GM12865 (cell line): ENCODE results near the gene TMPRSS12.
"Not testable (repeated sequence)": the region's sequence is repeated elsewhere in the genome, so short reads cannot be mapped to it uniquely, and the experiment has no call there.

Experiments used
- DNase-seq: peaks from one replicate; pipeline ENCODE4 v3.0.0; 2010; ENCODE audit warnings: low read depth
- H3K4me3 ChIP-seq: 2 replicates; pipeline ENCODE4 v1.5.1; 2011; ENCODE audit warnings: mild to moderate bottlenecking, low read depth, low read length, control low read depth
- TF ChIP-seq, protein P1 (sequence below): IDR thresholded peaks from 2 replicates; pipeline ENCODE4 v1.5.1; 2011; ENCODE audit warnings: low read length, control low read depth, low read depth, inconsistent platforms; ENCODE audit not compliant: insufficient read depth; ENCODE audit errors: missing control alignments

Gene TMPRSS12

DNA sequence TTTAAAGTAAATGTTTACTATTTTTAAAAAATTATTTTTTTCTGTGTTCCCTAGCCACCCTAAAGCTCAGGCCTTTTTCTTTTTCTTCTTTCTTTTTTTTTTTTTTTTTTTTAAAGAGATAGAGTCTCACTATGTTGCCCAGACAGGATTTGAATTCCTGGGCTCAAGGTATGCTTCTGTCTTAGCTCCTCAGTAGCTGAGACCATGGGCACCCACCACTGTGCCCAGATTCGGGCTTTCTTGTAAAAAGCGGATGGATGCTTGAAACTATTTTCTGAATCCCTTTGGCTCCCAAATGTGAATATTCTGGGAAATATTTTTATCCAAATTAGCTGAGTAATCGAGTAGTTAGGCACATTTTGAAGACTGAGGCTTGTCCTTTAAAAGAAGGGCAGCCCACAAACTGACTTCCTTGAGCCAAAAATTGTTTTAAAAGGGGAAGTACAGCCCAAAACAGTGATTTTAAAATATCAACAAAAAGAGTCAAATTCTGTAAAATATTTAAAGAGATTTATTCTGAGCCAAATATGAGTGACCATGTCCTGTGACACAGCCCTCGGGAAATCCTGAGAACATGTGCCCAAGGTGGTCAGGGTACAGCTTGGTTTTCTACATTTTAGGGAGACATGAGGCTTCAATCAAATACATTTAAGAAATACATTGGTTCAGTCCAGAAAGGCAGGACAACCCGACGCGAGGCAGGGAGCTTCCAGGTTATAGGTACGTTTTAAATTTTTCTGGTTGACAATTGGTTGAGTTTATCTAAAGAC is 80.8 kb downstream of the TMPRSS12 start:
- H3K4me3 ChIP-seq = peak overlapping the region; percentile 44; the same call in 1 of the 2 replicates
- TF ChIP-seq, protein P1, sequence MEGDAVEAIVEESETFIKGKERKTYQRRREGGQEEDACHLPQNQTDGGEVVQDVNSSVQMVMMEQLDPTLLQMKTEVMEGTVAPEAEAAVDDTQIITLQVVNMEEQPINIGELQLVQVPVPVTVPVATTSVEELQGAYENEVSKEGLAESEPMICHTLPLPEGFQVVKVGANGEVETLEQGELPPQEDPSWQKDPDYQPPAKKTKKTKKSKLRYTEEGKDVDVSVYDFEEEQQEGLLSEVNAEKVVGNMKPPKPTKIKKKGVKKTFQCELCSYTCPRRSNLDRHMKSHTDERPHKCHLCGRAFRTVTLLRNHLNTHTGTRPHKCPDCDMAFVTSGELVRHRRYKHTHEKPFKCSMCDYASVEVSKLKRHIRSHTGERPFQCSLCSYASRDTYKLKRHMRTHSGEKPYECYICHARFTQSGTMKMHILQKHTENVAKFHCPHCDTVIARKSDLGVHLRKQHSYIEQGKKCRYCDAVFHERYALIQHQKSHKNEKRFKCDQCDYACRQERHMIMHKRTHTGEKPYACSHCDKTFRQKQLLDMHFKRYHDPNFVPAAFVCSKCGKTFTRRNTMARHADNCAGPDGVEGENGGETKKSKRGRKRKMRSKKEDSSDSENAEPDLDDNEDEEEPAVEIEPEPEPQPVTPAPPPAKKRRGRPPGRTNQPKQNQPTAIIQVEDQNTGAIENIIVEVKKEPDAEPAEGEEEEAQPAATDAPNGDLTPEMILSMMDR = no peak
- no peak for DNase-seq

DNA sequence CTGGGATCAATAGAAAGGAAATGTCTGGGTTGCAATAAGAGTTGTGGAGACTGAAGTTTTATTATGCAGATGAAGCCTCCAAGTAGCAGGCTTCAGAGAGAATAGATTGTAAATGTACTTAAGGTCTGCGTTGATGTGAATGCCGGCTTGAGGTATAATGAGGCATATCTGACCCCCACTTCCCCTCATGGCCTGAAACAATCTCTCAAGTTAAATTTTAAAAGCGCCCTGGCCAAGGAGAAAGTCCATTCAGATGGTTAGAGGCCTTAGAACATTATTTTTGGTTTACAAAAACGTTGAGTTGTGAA is 81.4 kb downstream of the TMPRSS12 start:
- no peak for DNase-seq
- peak overlapping the region; percentile 44; the same call in 1 of the 2 replicates for H3K4me3 ChIP-seq
- TF ChIP-seq, protein P1 = no peak

DNA sequence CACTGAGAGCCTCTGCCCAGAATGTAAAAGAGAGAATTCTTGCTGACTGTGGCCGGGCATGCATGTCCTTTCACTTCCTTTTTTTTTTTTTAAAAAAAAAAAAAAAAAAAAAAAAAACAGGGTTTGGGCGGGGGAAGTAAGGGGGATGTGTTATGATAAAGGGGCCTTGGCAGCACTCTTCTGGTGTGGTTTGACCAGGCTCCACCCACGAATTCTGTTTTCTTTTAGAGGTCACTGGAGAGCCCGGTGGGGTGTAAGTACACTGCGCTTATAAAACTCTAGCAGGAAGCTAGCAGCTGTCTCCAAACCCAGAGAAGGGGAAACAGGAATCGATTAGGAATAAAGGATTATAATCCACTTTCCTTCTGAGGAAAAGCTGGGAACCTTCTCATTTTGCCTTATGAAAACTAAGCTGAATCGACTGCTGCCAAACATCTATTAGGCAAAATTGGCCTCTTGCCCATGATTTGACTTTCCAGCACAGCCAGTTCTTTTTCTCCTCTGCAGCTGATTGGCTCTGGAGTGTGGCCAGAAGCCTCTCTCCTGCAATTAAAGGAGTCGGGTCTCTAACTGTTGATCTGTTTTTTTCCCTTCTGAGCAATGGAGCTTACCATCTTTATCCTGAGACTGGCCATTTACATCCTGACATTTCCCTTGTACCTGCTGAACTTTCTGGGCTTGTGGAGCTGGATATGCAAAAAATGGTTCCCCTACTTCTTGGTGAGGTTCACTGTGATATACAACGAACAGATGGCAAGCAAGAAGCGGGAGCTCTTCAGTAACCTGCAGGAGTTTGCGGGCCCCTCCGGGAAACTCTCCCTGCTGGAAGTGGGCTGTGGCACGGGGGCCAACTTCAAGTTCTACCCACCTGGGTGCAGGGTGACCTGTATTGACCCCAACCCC is 82.0 kb downstream of the TMPRSS12 start:
- TF ChIP-seq, protein P1 = no peak
- peak; percentile 94 for DNase-seq
- peak overlapping the region; percentile 44 for H3K4me3 ChIP-seq

DNA sequence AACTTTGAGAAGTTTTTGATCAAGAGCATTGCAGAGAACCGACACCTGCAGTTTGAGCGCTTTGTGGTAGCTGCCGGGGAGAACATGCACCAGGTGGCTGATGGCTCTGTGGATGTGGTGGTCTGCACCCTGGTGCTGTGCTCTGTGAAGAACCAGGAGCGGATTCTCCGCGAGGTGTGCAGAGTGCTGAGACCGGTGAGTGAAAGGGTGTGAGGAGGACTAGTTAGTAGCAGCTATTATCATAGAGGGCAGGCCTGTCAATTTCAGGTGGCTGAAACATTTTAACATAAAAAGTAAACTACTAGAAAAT is 82.6 kb downstream of the TMPRSS12 start:
- TF ChIP-seq, protein P1 = no peak
- H3K4me3 ChIP-seq = peak overlapping the region; percentile 44
- DNase-seq = peak; percentile 51

DNA sequence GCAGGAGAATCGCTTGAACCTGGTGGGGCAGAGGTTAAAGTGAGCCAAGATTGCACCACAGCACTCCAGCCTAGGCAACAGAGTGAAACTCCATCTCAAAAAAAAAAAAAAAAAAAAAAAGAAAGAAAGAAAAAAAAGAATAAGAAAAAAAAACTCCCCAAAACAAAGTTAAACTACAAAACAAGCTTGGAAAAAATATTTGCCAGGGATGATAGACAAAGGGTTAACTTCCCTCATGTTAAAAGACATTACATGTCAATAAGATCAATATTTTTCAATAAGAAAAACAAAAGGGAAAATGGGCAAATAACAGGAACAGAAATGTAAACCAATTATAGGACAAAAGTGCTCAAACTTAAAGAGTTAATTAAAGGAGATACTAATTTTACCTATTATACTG is 83.2 kb downstream of the TMPRSS12 start:
- peak overlapping the region; percentile 44 for H3K4me3 ChIP-seq
- TF ChIP-seq, protein P1 = no peak
- DNase-seq = no peak

DNA sequence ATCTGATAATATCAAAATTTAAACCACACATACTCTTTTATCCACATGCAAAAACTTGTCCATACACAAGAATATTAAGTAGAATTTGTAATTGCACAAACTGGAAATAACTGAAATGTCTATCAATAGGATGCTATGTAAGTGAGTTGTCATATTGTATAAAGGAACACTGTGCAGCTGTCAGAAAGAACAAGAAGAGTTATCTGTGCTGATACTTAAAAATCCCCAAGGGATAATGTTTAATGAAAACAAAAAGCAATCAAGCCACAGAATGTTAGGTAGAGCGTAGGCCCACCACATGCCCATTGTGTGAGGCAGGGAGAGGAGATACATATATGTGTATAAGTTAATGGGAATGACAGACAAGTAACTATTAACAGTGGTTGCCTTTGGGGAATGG is 83.7 kb downstream of the TMPRSS12 start:
- DNase-seq = no peak
- peak overlapping the region; percentile 44; the same call in 1 of the 2 replicates for H3K4me3 ChIP-seq
- TF ChIP-seq, protein P1 = no peak

DNA sequence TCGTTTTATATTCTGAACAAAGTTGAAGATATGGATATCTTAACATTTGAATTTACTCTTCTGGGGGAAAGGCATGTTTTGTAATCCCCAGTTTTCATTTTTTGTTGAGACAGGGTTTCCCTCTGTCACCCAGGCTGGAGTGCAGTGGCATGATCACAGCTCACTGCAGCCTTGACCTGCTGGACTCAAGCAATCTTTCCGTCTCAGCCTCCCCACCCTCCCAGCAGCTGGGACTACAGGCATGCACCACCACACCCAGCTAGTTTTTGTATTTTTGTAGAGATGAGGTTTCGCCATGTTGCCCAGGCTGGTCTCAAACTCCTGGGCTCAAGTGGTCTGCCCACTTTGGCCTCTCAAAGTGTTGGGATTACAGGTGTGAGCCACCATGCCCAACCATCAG is 84.2 kb downstream of the TMPRSS12 start:
- not testable (repeated sequence) for H3K4me3 ChIP-seq, DNase-seq
